Gastrocnemius medialis (tissue), 4 donors: ENCODE data around the gene ARHGAP8. TPM values are rescaled to one million over a fixed set of nuclear protein-coding genes. Genes with fewer than 3 reads are reported as not detected.

ENCODE experiments used
- ATAC-seq, 2 donors: fragments of 150-250 bp; one replicate each; pipeline ENCODE4 v1.9.1; 2016
- DNase-seq, 2 donors: peaks; one replicate each; pipeline ENCODE4 v3.0.0-alpha.2; 2019
- H3K27ac ChIP-seq, 4 donors: fragments of 200-600 bp; sonication (generic); 1 replicate in 1 of 4; 2 replicates in 3 of 4; pipeline ENCODE4 v1.5.1; 2016 to 2018; ENCODE audit warnings: mild to moderate bottlenecking in 2 of 4, moderate library complexity in 1 of 4
- H3K27me3 ChIP-seq, 3 donors: fragments of 200-600 bp; sonication (generic) in 2 of 3; 1 replicate in 1 of 3; 2 replicates in 2 of 3; pipeline versions ENCODE4 v1.5.1 to v1.6.0; 2016 to 2019; ENCODE audit warnings: mild to moderate bottlenecking in 1 of 3, moderate library complexity in 1 of 3
- H3K36me3 ChIP-seq, 2 donors: fragments of 200-600 bp; sonication (generic) in 1 of 2; one replicate each; pipeline ENCODE4 v1.5.1; 2017 to 2018
- H3K4me1 ChIP-seq, 2 donors: fragments of 200-600 bp; sonication (generic) in 1 of 2; one replicate each; pipeline ENCODE4 v1.5.1; 2016 to 2017; ENCODE audit warnings: mild to moderate bottlenecking in 2 of 2
- H3K4me3 ChIP-seq, 4 donors: fragments of 200-600 bp; sonication (generic) in 3 of 4; 1 replicate in 1 of 4; 2 replicates in 3 of 4; pipeline ENCODE4 v1.5.1; 2016 to 2019; ENCODE audit warnings: mild to moderate bottlenecking in 2 of 4
- H3K9me3 ChIP-seq, 3 donors: fragments of 200-600 bp; sonication (generic) in 2 of 3; 1 replicate in 1 of 3; 2 replicates in 2 of 3; pipeline ENCODE4 v1.5.1; 2016 to 2019
- CTCF ChIP-seq, 5 experiments: fragments of 450-650 bp in 3 of 5; fragments of 200-600 bp in 2 of 5; sonication (generic) in 2 of 5; IDR thresholded peaks in 4 of 5; conservative IDR thresholded peaks in 1 of 5; 1 replicate in 4 of 5; 2 replicates in 1 of 5; pipeline ENCODE4 v1.5.1; 2016 to 2019; ENCODE audit warnings: antibody characterized with exemption in 5 of 5, mild to moderate bottlenecking in 3 of 5, moderate library complexity in 3 of 5
- POLR2A ChIP-seq, 2 donors: fragments of 450-650 bp; IDR thresholded peaks; one replicate each; pipeline ENCODE4 v1.6.1; 2017; ENCODE audit warnings: antibody characterized with exemption in 2 of 2, mild to moderate bottlenecking in 2 of 2, moderate library complexity in 2 of 2
- in situ Hi-C, 4 donors: fragments of 200-750 bp; cut with MboI; loops; one replicate each; pipeline versions ENCODE4 v1.15.0 to v1.8.0; 2017; ENCODE audit warnings: low sequenced_read_pairs in 4 of 4
- intact Hi-C: fragments of 100-400 bp; cut with DNase I; formaldehyde crosslinking; loops from one replicate; pipeline ENCODE4 v1.15.1; 2023; ENCODE audit warnings: low total_unique reads
- total RNA-seq, 4 donors: library from RNA; depleted of rRNA; stranded (reverse); fragments of >200 nt; gene quantifications; one replicate each; pipeline versions ENCODE4 v1.1.0 to v1.2.3, GENCODE V29; 2016

The ARHGAP8 gene
- total RNA-seq, 4 donors from 2014 or later = not detected

GRCh38 chr22:44758344-44758973, 6.1 kb downstream of the ARHGAP8 start:
- Histone ChIP-seq H3K27ac (no peak overlapping the region), H3K9me3 (no peaks in the 10 kb centered on the region), H3K4me3 (no peak overlapping the region), H3K27me3 (peaks cover 7 to 13% (median 11%) of the 10 kb centered on the region in 3 donors), H3K36me3 (no peaks in the 10 kb centered on the region), H3K4me1 (no peaks in the 10 kb centered on the region)
- in situ Hi-C loops (no loop called here), intact Hi-C loops (no loop called here)
- TF ChIP-seq CTCF (IDR thresholded peaks at IDR 0.05 in 4 of 5, conservative IDR thresholded peaks at IDR 0.05 in 1 of 5) (no peak), POLR2A (IDR thresholded peaks at IDR 0.05) (no peak)
- no peak for DNase-seq
- ATAC-seq = no peak

- H3K27me3 ChIP-seq = peaks cover 2 to 8% (median 6%) of the 10 kb centered on the region in 3 donors
- intact Hi-C loops (no loop called here), in situ Hi-C loops (no loop called here)
- H3K9me3 ChIP-seq = no peaks in the 10 kb centered on the region
- no peak for ATAC-seq
- no peak overlapping the region for H3K4me3 ChIP-seq
- no peaks in the 10 kb centered on the region for H3K36me3 ChIP-seq
- no peak overlapping the region for H3K27ac ChIP-seq
- no peak for DNase-seq
- no peaks in the 10 kb centered on the region for H3K4me1 ChIP-seq
- TF ChIP-seq POLR2A (IDR thresholded peaks at IDR 0.05) (no peak), CTCF (IDR thresholded peaks at IDR 0.05 in 4 of 5, conservative IDR thresholded peaks at IDR 0.05 in 1 of 5) (no peak)
These were observed 6.6 kb downstream of the ARHGAP8 start for GRCh38 chr22:44759001-44759400.

- Histone ChIP-seq H3K4me3 (no peak overlapping the region), H3K27me3 (peaks cover 0 to 6% (median 5%) of the 10 kb centered on the region in 3 donors), H3K27ac (no peak overlapping the region), H3K9me3 (no peaks in the 10 kb centered on the region), H3K4me1 (no peaks in the 10 kb centered on the region), H3K36me3 (no peaks in the 10 kb centered on the region)
- DNase-seq (no peak), ATAC-seq (no peak)
- TF ChIP-seq CTCF (IDR thresholded peaks at IDR 0.05 in 4 of 5, conservative IDR thresholded peaks at IDR 0.05 in 1 of 5) (no peak), POLR2A (IDR thresholded peaks at IDR 0.05) (no peak)
- in situ Hi-C loops (no loop called here), intact Hi-C loops (no loop called here)
These were observed 7.3 kb downstream of the ARHGAP8 start for GRCh38 chr22:44759430-44760310.

GRCh38 chr22:44760476-44760875, 8.1 kb downstream of the ARHGAP8 start:
- in situ Hi-C loops = no loop called here
- ATAC-seq = no peak
- H3K27me3 ChIP-seq = peaks cover 0 to 2% (median 0%) of the 10 kb centered on the region in 3 donors

More at GRCh38 chr22:44760476-44760875, 8.1 kb downstream of the ARHGAP8 start:
- Histone ChIP-seq H3K4me1 (no peaks in the 10 kb centered on the region), H3K27ac (no peak overlapping the region), H3K36me3 (no peaks in the 10 kb centered on the region), H3K9me3 (no peaks in the 10 kb centered on the region), H3K4me3 (no peak overlapping the region)
- intact Hi-C loops = no loop called here
- no peak for TF ChIP-seq POLR2A (IDR thresholded peaks at IDR 0.05)
- TF ChIP-seq CTCF (IDR thresholded peaks at IDR 0.05 in 4 of 5, conservative IDR thresholded peaks at IDR 0.05 in 1 of 5) = no peak
- DNase-seq = no peak
